ENCODE data around the gene B4GALT3.

- TF ChIP-seq CTCF (IDR thresholded peaks at IDR 0.05; ENCODE audit: poor library complexity, severe bottlenecking) = no peak
- TF ChIP-seq EP300 (conservative IDR thresholded peaks at IDR 0.05; ENCODE audit: poor library complexity, severe bottlenecking) = no peak
- no peak for TF ChIP-seq POLR2AphosphoS5 (IDR thresholded peaks at IDR 0.05)
- no peak for TF ChIP-seq TAF1 (IDR thresholded peaks at IDR 0.05; ENCODE audit: low read depth)
- TF ChIP-seq REST (IDR thresholded peaks at IDR 0.05; ENCODE audit: borderline replicate concordance) = no peak
- TF ChIP-seq RAD21 (conservative IDR thresholded peaks at IDR 0.05) = no peak
Observed at GRCh38 chr1:161130266-161130665, 47.0 kb downstream of the B4GALT3 start.
